HFF-Myc (cell line): ENCODE results near the gene C1orf210.

ENCODE experiments used
- DNase-seq: peaks from one replicate; pipeline ENCODE4 v3.0.0-alpha.2; 2011; ENCODE audit warnings: low read depth; ENCODE audit errors: extremely low read depth
- H3K4me3 ChIP-seq: replicated peaks from 2 replicates; pipeline ENCODE4 v1.5.1; 2011; ENCODE audit warnings: low read depth, mild to moderate bottlenecking, control low read depth, low read length
- TF ChIP-seq, protein P1 (sequence below): IDR thresholded peaks from 2 replicates; pipeline ENCODE4 v1.5.1; 2012; ENCODE audit warnings: mild to moderate bottlenecking, low read depth, low read length, control low read depth; ENCODE audit errors: missing control alignments

The C1orf210 gene

DNA sequence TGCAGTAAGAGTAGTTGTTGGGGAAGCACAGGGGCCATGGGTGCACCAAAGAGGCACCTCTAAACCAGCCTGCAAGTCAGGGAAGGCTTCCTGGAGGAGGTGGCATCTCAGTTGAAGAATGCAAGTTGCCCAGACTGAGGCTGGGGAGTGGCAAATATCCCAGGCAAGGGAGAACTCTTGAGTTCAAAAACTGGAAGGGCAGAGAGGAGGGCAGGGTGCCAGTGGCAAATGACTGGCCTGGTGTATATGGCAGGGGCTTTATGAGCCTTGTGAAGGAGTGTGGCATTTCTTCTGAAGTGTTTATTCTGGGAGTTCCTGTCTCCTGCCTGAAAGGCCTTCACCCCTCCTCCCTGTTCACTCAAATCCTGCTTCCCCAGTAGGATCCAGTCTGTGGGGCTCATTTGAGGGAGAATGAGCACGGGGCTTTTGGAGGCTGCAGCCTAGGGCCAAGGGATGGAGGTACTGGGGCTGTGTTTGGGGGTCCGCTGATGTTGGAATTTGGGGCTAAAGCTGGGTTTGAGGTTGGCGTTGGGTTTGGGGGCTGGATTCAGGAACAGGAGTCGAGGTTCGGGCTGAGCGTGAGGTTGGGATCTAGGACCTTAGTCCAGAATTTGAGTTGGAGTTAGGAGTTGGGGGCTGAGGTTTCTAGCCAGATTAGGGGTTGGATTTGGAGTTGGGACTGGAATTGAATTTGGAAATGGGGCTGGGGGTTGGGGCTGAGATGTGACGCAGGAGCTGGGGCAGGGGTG lies 15.6 kb downstream of the C1orf210 start, which contains the start of gene TMEM125:
TMEM125 (plus strand) TSS at position 357 of the 749 bp plus-strand sequence. CDS start 2,740 bp downstream, outside the sequence.
- DNase-seq, result no peak
- no peak within 1 kb of the TSS for H3K4me3 ChIP-seq
- TF ChIP-seq, protein P1, sequence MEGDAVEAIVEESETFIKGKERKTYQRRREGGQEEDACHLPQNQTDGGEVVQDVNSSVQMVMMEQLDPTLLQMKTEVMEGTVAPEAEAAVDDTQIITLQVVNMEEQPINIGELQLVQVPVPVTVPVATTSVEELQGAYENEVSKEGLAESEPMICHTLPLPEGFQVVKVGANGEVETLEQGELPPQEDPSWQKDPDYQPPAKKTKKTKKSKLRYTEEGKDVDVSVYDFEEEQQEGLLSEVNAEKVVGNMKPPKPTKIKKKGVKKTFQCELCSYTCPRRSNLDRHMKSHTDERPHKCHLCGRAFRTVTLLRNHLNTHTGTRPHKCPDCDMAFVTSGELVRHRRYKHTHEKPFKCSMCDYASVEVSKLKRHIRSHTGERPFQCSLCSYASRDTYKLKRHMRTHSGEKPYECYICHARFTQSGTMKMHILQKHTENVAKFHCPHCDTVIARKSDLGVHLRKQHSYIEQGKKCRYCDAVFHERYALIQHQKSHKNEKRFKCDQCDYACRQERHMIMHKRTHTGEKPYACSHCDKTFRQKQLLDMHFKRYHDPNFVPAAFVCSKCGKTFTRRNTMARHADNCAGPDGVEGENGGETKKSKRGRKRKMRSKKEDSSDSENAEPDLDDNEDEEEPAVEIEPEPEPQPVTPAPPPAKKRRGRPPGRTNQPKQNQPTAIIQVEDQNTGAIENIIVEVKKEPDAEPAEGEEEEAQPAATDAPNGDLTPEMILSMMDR, result no peak

- no peak for DNase-seq
- H3K4me3 ChIP-seq, result no peak overlapping the region
- TF ChIP-seq, protein P1, result no peak
These were observed 17.5 kb downstream of the C1orf210 start for GRCh38 chr1:43267818-43268425.

- TF ChIP-seq, protein P1, result no peak
- peak; percentile 24 for DNase-seq
- H3K4me3 ChIP-seq, result no peak overlapping the region
These were observed 18.0 kb downstream of the C1orf210 start for GRCh38 chr1:43267291-43267805.

- DNase-seq, result no peak
- TF ChIP-seq, protein P1, result no peak
- no peak overlapping the region for H3K4me3 ChIP-seq
These were observed 18.5 kb downstream of the C1orf210 start for GRCh38 chr1:43266881-43267280.

DNA sequence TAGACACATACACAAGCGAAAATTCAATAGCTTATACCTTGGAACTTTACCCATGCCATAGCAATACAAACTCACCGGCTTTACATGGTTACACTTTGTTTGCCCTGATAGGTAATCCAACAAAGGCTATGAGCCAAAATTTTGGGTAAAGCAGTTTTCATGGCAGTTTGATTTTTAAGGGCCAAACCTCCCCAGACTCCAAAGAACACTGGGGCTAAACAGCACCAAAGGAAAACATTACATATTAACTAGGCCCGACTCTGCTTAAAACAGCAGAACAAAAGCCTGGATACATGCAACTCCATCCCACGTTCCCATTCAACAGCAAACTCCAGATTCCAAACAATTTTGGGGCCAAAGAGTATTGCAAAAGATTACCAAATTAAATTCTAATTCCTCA lies 19.9 kb downstream of the C1orf210 start:
- TF ChIP-seq, protein P1, result no peak
- DNase-seq, result no peak
- H3K4me3 ChIP-seq, result no peak overlapping the region

GRCh38 chr1:43258370-43258769 lies 27.0 kb downstream of the C1orf210 start:
- TF ChIP-seq, protein P1, result no peak
- H3K4me3 ChIP-seq, result no peak overlapping the region
- no peak for DNase-seq
